HL-60 (cell line): ENCODE data around the gene GBX1.

ENCODE experiments used
- GABPA ChIP-seq: IDR thresholded peaks from 2 replicates; pipeline ENCODE4 v1.6.1; 2012; ENCODE audit warnings: low read depth
- POLR2AphosphoS5 ChIP-seq: IDR thresholded peaks from 2 replicates; pipeline ENCODE4 v1.6.1; 2012; ENCODE audit warnings: low read depth
- REST ChIP-seq: IDR thresholded peaks from 2 replicates; pipeline ENCODE4 v1.6.1; 2012; ENCODE audit warnings: low read depth; ENCODE audit not compliant: insufficient replicate concordance
- SPI1 ChIP-seq: IDR thresholded peaks from 2 replicates; pipeline ENCODE4 v1.6.1; 2012; ENCODE audit warnings: low read depth, mild to moderate bottlenecking, borderline replicate concordance
- TF ChIP-seq, protein P1 (sequence below): IDR thresholded peaks from one replicate; pipeline ENCODE4 v1.5.1; 2011; ENCODE audit warnings: low read length, control low read depth, inconsistent platforms; ENCODE audit not compliant: insufficient read depth

GRCh38 chr7:151212626-151213025 is 45.1 kb upstream of the GBX1 start:
- TF ChIP-seq, protein P1, sequence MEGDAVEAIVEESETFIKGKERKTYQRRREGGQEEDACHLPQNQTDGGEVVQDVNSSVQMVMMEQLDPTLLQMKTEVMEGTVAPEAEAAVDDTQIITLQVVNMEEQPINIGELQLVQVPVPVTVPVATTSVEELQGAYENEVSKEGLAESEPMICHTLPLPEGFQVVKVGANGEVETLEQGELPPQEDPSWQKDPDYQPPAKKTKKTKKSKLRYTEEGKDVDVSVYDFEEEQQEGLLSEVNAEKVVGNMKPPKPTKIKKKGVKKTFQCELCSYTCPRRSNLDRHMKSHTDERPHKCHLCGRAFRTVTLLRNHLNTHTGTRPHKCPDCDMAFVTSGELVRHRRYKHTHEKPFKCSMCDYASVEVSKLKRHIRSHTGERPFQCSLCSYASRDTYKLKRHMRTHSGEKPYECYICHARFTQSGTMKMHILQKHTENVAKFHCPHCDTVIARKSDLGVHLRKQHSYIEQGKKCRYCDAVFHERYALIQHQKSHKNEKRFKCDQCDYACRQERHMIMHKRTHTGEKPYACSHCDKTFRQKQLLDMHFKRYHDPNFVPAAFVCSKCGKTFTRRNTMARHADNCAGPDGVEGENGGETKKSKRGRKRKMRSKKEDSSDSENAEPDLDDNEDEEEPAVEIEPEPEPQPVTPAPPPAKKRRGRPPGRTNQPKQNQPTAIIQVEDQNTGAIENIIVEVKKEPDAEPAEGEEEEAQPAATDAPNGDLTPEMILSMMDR = no peak
- no peak for TF ChIP-seq POLR2AphosphoS5
- TF ChIP-seq SPI1 = no peak
- TF ChIP-seq REST = no peak
- no peak for TF ChIP-seq GABPA
